VCaP (cell line): Measurements from ENCODE around the gene ONECUT2.

ENCODE experiments used
- H3K27ac ChIP-seq: fragments of 450-650 bp; 2 replicates; pipeline ENCODE4 v1.5.1; 2017
- TF ChIP-seq, protein P1 (sequence below): fragments of 450-650 bp; conservative IDR thresholded peaks from 2 replicates; pipeline ENCODE4 v1.5.1; 2017; ENCODE audit warnings: mild to moderate bottlenecking, moderate library complexity

ONECUT2 gene

DNA sequence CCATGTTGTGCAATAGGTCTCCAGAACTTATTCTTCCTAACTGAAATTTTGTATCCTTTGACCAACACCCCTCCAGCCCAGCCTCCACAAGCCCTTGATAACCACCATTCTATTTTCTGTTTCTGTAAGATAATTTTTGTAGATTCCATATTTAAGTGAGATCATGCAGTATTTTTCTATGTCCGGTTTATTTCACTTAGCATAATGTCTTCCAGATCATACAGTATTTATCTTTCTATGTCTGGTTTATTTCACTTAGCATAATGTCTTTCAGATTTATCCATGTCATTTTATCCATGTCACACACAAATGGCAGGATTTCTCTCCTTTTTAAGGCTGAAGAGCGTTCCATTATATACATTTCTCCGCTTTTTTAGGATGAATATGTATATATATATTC, 24.4 kb upstream of the ONECUT2 start:
- TF ChIP-seq, protein P1, sequence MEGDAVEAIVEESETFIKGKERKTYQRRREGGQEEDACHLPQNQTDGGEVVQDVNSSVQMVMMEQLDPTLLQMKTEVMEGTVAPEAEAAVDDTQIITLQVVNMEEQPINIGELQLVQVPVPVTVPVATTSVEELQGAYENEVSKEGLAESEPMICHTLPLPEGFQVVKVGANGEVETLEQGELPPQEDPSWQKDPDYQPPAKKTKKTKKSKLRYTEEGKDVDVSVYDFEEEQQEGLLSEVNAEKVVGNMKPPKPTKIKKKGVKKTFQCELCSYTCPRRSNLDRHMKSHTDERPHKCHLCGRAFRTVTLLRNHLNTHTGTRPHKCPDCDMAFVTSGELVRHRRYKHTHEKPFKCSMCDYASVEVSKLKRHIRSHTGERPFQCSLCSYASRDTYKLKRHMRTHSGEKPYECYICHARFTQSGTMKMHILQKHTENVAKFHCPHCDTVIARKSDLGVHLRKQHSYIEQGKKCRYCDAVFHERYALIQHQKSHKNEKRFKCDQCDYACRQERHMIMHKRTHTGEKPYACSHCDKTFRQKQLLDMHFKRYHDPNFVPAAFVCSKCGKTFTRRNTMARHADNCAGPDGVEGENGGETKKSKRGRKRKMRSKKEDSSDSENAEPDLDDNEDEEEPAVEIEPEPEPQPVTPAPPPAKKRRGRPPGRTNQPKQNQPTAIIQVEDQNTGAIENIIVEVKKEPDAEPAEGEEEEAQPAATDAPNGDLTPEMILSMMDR, result no peak
- H3K27ac ChIP-seq, result no peak overlapping the region

DNA sequence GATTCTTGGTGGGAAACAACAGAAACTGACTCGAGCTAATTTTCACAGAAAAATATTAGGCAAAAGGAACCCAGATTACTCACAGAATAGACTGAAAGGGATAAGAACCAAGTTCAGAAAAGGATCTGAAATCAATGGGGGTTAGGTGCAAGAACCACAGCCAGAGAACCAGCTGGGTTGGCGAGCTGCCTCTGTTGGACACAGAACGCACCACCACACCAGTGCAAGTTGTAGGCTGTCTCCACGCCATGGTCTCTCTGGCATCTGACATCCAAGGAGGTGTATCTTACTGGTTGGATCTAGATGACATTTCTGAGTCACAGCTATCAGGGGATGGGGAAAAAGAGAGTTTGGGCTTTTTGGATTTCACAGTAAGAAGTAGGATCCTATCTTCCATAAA, 18.6 kb upstream of the ONECUT2 start:
- TF ChIP-seq, protein P1, result no peak

DNA sequence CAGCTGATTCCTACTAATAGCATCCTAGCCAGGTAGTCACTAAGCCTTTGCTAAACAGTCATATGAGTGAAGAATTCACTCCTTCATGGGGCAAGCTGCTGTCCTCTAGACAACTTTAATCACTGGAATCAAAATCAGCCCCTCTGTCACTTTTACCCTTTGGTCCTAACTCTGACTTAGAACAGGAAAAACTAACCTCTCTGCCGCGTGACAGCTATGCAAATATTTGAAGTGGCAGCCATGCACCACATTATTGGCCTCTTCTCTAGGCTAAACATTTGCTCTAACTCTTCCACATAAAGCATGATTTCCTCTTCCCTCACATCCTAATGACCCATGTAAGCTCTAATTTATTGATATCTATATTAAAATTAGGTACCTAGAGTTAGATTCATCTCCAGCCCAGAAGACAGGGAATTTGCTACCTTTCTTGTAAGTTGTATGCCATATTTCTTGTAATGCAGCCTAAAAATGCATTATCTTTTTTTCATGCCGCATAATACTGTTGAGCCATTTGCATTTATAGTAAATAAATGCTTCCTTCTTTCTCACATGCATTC, 12.8 kb upstream of the ONECUT2 start:
- TF ChIP-seq, protein P1, result no peak
- peak overlapping the region; percentile 74 for H3K27ac ChIP-seq

More for the DNA sequence above, 18.6 kb upstream of the ONECUT2 start:
- H3K27ac ChIP-seq, result no peak overlapping the region

DNA sequence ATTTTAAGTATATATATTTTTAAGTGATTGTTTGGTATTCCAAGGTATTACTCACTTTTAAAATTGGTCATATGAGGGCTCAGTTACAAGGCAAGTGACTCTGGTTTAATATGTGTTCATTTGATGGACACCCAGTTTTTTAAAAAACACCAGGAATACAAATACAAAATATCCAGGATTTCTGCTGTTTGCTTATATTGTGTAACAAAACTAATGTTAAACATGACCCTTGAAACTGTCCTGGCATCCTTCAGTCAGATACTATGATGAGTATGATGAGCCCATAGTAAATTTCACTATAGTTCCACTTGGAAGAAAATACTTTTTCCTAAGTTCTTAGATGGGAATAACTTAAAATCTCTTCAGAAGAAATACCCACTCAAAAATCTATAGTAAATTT, 11.4 kb upstream of the ONECUT2 start:
- H3K27ac ChIP-seq, result no peak overlapping the region
- TF ChIP-seq, protein P1, result no peak

DNA sequence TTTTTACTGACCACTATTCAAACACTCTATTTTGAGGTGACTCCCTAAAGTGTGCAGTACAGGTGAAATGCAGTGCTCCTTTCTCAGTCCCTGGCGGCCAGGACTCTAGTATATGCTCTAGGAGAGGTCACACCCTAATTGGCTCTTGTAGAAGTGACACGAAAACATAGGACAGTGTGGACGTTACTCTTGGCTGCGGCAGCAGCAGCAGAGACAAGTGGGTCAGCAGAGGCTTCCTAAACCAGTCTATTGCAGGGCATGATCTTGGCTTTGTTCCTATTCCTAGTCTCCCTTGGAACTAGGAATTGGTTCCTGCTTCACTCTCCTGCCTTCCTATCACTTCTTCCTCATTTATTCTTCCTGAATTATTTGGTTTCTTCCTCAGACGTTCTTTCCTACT, 10.1 kb upstream of the ONECUT2 start:
- TF ChIP-seq, protein P1, result no peak

DNA sequence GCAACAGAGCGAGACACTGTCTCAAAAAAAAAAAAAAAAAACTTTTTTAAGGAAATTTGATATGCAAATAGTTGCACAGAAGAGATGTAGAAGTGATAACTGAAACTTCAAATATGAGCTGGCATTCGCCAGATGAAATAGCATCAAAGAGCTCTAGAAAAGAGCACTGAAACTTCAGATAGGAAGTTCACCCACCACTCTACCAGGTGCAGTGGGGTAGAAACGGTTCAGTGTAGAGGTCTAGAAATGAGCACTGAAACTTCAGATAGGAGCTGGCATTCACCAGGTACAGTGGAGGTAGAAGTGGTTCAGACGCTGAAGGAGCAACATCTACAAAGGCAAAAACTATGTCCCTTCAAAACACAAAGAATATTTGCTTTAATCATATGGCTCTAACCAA, 9.0 kb upstream of the ONECUT2 start:
- H3K27ac ChIP-seq, result no peak overlapping the region

More for the DNA sequence above, 10.1 kb upstream of the ONECUT2 start:
- no peak overlapping the region for H3K27ac ChIP-seq

DNA sequence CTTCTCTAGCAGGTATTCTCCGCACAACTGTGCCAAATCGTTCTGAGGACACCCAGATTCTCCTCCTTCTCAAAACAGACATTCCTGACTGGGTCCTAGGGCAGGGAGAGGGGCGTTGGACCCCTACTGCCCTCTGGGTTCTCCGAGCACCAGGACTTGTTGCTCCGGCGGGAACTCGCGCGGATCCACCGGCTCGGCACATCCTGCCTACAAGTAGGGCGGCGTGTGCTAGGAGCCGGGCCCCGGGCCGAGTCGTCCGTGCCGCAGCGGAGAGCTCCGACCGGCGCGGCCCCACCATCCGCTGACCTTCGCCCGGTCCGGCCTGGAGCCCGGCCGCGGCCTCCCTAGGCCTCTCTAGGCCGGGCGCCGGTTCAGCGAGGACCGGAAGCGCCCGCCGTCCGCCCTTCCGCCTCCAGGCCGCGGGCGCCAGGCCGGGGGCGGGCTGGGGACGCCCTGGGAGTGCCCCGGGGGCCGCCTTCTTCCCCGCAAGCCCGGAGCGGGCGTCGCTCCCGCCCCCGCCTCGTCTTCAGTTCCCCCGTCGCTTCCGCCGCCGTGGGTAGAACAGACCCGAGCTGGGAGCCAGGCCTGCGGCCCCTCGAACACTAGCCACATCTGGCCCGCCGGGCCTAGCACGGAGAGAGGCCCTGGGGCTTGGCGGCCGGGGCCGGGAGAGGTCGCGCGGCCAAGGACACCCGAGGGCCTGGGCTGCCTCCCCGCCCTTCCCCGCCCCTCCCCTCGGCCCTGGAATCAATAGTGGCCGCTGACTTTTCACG, 7.6 kb upstream of the ONECUT2 start:
- TF ChIP-seq, protein P1, result no peak
- no peak overlapping the region for H3K27ac ChIP-seq

More for the DNA sequence above, 9.0 kb upstream of the ONECUT2 start:
- TF ChIP-seq, protein P1, result no peak
